A673 (cell line): ENCODE data around the gene USP5.
A peak's percentile ranks its signal among the peaks of the same experiment; 100 is the strongest.

Source experiments
- CTCF ChIP-seq: fragments of 300-800, 200-600 bp; sonication (generic); conservative IDR thresholded peaks from 2 replicates; pipeline ENCODE4 v1.5.1; 2017; ENCODE audit warnings: low read depth, mild to moderate bottlenecking, antibody characterized with exemption, low read length, moderate library complexity, mixed read lengths
- EZH2 ChIP-seq: fragments of 200-600 bp; sonication (generic); IDR thresholded peaks from 2 replicates; pipeline ENCODE4 v1.6.1; 2017; ENCODE audit warnings: borderline replicate concordance, low read depth, mild to moderate bottlenecking, mixed read lengths, antibody characterized with exemption, low read length; ENCODE audit not compliant: poor library complexity, severe bottlenecking

- TF ChIP-seq CTCF (peak; percentile 77), EZH2 (no peak)
These were observed 39.1 kb downstream of the USP5 start for GRCh38 chr12:6890789-6891645.
